HAP-1 (cell line): ENCODE results near the gene UBE2C.

Experiments
- DNase-seq, 2 experiments: peaks; one replicate each; pipeline ENCODE4 v3.0.0-alpha.2; 2016 to 2020; ENCODE audit warnings: low spot score in 2 of 2
- H3K27me3 ChIP-seq: fragments of 250-450 bp; sonication (Bioruptor Pico); 2 replicates; pipeline ENCODE4 v1.5.1; 2020; ENCODE audit warnings: low read depth, mild to moderate bottlenecking, moderate library complexity
- H3K36me3 ChIP-seq: fragments of 250-450 bp; sonication (Bioruptor Pico); replicated peaks from 2 replicates; pipeline ENCODE4 v1.5.1; 2020; ENCODE audit warnings: mild to moderate bottlenecking
- H3K4me1 ChIP-seq: fragments of 250-450 bp; sonication (Bioruptor Pico); 2 replicates; pipeline ENCODE4 v1.5.1; 2020; ENCODE audit warnings: mild to moderate bottlenecking
- H3K4me3 ChIP-seq: fragments of 250-450 bp; sonication (Bioruptor Pico); 2 replicates; pipeline ENCODE4 v1.5.1; 2020; ENCODE audit warnings: mild to moderate bottlenecking, moderate library complexity
- H3K9me3 ChIP-seq: fragments of 250-450 bp; sonication (Bioruptor Pico); 2 replicates; pipeline ENCODE4 v1.5.1; 2020; ENCODE audit warnings: mild to moderate bottlenecking, moderate library complexity
- in situ Hi-C: fragments of 300-500 bp; cut with MboI; formaldehyde crosslinking; loops from 3 replicates; pipeline ENCODE4 v1.14.3; 2020; ENCODE audit warnings: low sequenced_read_pairs, inconsistent platforms, mixed read lengths

The UBE2C gene

DNA sequence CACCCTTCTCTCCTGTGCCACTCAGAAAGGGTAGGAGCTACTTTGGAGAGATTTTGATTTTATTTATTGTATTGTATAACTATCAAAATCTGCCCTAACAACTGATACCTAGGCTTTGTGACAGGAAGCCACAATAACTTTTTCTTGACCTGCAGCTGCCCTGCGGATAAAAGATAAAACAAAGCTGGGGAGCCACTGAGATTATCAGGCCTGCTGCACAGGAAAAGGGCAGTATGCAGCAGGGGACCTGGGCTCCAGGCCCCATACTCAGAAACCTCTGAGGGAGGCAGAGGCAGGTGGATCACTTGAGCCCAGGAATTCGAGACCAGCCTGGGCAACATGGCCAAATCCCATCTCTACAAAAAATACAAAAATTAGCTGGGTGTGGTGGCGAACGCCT, 20.2 kb downstream of the UBE2C start:
- in situ Hi-C loops, result no loop called here
- Histone ChIP-seq H3K36me3 (no peaks in the 10 kb centered on the region), H3K9me3 (no peaks in the 10 kb centered on the region), H3K4me3 (no peak overlapping the region), H3K4me1 (peaks cover 16% of the 10 kb centered on the region), H3K27me3 (no peaks in the 10 kb centered on the region)
- no peak for DNase-seq

DNA sequence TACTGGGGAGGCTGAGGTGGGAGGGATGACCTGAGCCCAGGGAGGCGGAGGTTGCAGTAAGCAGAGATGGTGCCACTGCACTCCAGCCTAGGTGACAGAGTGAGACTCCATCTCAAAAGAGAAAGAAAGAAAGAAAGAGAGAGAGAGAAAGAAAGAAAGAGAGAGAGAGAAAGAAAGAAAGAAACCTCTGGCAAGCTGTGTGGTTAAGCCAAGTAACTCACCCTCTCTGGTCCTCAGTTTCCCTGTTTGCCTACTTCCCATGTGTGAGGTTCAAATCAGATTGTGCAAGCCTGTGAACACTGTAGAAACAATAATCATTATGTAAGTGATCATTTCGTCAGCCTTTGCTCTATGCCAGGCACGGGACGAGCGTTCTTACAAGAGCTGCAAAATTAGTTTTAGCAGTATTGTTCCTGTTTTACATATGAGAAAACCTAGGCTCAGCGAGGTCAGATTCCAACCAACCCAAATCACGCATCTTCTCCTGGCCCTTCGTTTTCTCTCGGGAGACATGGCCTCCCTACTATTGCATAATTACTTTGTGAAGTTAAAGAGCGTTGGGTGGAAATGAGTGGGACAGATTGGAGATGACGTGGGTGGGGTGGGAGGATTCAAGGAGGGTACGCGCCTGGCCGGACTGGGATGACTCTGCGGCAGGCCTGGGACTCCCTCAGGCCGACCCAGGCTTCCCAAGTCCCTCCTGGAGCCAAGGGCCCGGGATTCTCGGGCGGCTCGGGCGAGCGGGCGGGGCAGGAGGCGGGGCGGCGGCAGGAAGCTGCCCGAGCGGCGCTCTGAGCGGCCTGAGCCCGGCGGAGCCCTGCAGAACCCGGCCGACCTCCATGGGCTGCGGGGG, 20.8 kb downstream of the UBE2C start, which contains the start of gene SNX21:
Gene SNX21 (plus strand): TSS at position 770 of the 853 bp plus-strand sequence. CDS start 121 bp downstream, outside the sequence.
- Histone ChIP-seq H3K9me3 (no peaks in the 10 kb centered on the region), H3K4me1 (peaks cover 16% of the 10 kb centered on the region), H3K27me3 (no peaks in the 10 kb centered on the region), H3K36me3 (no peaks in the 10 kb centered on the region), H3K4me3 (peak within 1 kb of the TSS; percentile 51)
- peak; percentile 64 to 90 for DNase-seq
- in situ Hi-C loops, result no loop called here

DNA sequence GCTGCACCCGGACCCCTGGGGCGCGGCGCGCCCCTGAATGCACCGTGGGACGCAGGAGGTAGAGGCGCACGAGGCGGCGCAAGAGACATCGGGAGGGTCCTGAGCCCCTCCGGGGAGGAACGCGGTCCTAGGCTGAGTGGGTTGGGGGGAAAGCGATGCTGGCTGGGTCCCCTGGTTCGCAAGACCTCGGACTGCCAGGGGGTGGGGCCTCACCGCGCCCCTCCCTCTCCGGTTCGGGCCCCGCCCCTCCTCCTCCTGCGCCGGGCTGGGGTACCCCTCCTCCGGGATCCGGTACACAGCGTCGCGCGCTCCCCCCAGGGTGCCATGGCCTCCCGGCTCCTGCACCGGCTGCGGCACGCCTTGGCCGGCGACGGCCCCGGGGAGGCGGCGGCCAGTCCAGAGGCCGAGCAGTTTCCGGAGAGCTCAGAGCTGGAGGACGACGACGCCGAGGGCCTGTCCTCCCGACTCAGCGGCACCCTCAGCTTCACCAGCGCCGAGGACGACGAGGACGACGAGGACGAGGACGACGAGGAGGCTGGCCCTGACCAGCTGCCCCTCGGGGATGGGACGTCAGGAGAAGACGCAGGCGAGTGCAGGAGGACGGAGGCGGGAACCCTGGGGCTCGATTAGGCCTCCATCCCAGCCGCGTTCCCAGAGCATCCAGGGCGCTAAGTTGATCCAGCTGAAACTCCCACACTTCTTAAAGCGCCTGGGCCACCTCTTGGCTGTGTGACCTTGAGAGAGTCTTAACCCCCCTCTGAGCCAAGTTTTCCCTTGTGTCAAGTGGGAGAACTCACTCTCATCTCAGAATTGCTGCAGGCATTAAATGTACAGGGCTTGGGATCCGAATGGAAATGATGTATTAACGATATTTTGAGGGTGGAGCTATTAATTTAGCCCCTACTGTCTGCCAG, 21.7 kb downstream of the UBE2C start:
- Histone ChIP-seq H3K9me3 (no peaks in the 10 kb centered on the region), H3K4me3 (peak overlapping the region; percentile 51), H3K4me1 (peaks cover 16% of the 10 kb centered on the region), H3K36me3 (no peaks in the 10 kb centered on the region), H3K27me3 (no peaks in the 10 kb centered on the region)
- peak; percentile 60 to 78 for DNase-seq
- in situ Hi-C loops, result no loop called here

GRCh38 chr20:45834797-45835161, 22.3 kb downstream of the UBE2C start:
- H3K27me3 ChIP-seq, result no peaks in the 10 kb centered on the region
- no peak for DNase-seq
- H3K36me3 ChIP-seq, result no peaks in the 10 kb centered on the region; the same call in 1 of the 2 replicates
- peaks cover 16% of the 10 kb centered on the region for H3K4me1 ChIP-seq
- peak overlapping the region; percentile 51 for H3K4me3 ChIP-seq
- in situ Hi-C loops, result no loop called here
- no peaks in the 10 kb centered on the region for H3K9me3 ChIP-seq

DNA sequence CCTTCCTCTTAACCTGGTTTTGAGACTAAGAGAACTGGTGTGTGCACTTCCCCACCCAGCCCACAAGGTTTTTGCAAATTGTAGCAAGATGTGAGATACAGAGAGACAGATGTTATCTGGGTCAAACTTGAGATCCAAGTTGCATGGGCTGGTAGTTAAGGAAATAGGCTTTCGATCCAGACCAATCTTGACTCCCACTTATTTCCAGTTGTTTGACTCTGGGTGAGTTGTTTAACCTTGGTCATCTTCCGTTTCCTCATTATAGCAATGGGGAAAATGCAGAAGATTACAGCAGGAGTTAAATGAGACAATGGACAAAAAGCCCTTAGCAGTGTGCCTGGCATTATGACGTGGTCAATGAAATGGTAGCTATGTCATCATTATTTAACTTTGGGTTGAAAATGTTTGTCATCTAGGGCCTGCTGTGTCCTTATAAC, 22.9 kb downstream of the UBE2C start:
- no peaks in the 10 kb centered on the region for H3K9me3 ChIP-seq
- in situ Hi-C loops, result no loop called here
- DNase-seq, result no peak
- H3K27me3 ChIP-seq, result no peaks in the 10 kb centered on the region
- H3K4me1 ChIP-seq, result peaks cover 15% of the 10 kb centered on the region
- H3K4me3 ChIP-seq, result no peak overlapping the region
- H3K36me3 ChIP-seq, result no peaks in the 10 kb centered on the region; the same call in 1 of the 2 replicates

DNA sequence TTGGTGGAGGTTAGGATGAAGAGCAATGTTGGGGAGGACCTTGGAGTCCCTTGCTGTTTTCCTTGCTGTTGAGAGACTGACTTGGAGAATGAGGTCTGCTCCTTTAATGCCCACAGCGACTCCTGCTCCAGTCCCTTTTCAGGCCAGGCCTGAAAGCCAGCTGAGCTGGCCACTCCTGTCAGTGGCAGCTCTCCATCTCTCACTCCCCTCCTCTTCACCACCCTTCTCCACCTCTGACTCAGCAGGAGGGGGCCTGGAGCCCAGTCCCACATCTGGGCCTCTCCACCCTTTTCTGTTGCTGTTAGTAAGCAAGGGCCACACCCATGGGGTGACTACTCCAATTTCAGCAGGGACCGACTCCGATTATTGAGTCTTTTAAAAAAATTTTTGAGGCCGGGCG, 23.4 kb downstream of the UBE2C start:
- Histone ChIP-seq H3K4me3 (no peak overlapping the region), H3K36me3 (no peaks in the 10 kb centered on the region; the same call in 1 of the 2 replicates), H3K4me1 (peaks cover 12% of the 10 kb centered on the region), H3K27me3 (no peaks in the 10 kb centered on the region), H3K9me3 (no peaks in the 10 kb centered on the region)
- DNase-seq, result no peak
- in situ Hi-C loops, result no loop called here

- H3K27me3 ChIP-seq, result no peaks in the 10 kb centered on the region
- in situ Hi-C loops, result no loop called here
- peaks cover 5% of the 10 kb centered on the region; the same call in 1 of the 2 replicates for H3K36me3 ChIP-seq
- H3K4me1 ChIP-seq, result peaks cover 12% of the 10 kb centered on the region
- H3K9me3 ChIP-seq, result no peaks in the 10 kb centered on the region
- DNase-seq, result no peak
- no peak overlapping the region for H3K4me3 ChIP-seq
Observed at GRCh38 chr20:45836841-45837240, 24.4 kb downstream of the UBE2C start.

DNA sequence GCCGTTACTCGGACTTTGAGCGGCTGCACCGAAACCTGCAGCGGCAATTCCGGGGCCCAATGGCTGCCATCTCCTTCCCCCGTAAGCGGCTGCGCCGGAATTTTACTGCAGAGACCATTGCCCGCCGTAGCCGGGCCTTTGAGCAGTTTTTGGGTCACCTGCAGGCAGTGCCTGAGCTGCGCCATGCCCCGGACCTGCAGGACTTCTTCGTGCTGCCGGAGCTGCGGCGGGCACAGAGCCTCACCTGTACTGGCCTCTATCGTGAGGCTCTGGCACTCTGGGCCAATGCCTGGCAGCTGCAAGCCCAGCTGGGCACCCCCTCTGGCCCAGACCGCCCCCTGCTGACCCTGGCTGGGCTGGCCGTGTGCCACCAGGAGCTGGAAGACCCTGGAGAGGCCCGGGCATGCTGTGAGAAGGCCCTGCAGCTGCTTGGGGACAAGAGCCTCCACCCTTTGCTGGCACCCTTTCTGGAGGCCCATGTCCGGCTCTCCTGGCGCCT, 28.3 kb downstream of the UBE2C start:
- DNase-seq, result no peak
- Histone ChIP-seq H3K4me3 (no peak overlapping the region), H3K4me1 (peaks cover 8% of the 10 kb centered on the region), H3K9me3 (no peaks in the 10 kb centered on the region), H3K36me3 (peaks cover 34% of the 10 kb centered on the region), H3K27me3 (no peaks in the 10 kb centered on the region)
- in situ Hi-C loops, result no loop called here

- Histone ChIP-seq H3K27me3 (no peaks in the 10 kb centered on the region), H3K36me3 (peaks cover 42% of the 10 kb centered on the region), H3K4me3 (no peak overlapping the region), H3K4me1 (peaks cover 8% of the 10 kb centered on the region), H3K9me3 (no peaks in the 10 kb centered on the region)
- DNase-seq, result no peak
- in situ Hi-C loops, result no loop called here
Observed at GRCh38 chr20:45841407-45842129, 29.1 kb downstream of the UBE2C start.

- H3K4me1 ChIP-seq, result peaks cover 1% of the 10 kb centered on the region; the same call in 1 of the 2 replicates
- DNase-seq, result no peak
- in situ Hi-C loops, result no loop called here
- H3K36me3 ChIP-seq, result peaks cover 42% of the 10 kb centered on the region
- H3K27me3 ChIP-seq, result no peaks in the 10 kb centered on the region
- no peaks in the 10 kb centered on the region for H3K9me3 ChIP-seq
- H3K4me3 ChIP-seq, result no peak overlapping the region
Observed at GRCh38 chr20:45842169-45842812, 29.8 kb downstream of the UBE2C start.

- Histone ChIP-seq H3K36me3 (peaks cover 47% of the 10 kb centered on the region), H3K4me3 (no peak overlapping the region), H3K27me3 (no peaks in the 10 kb centered on the region), H3K4me1 (no peaks in the 10 kb centered on the region), H3K9me3 (no peaks in the 10 kb centered on the region)
- in situ Hi-C loops, result no loop called here
- no peak for DNase-seq
Observed at GRCh38 chr20:45843506-45843905, 31.1 kb downstream of the UBE2C start.

GRCh38 chr20:45845452-45845851, 33.0 kb downstream of the UBE2C start:
- DNase-seq, result no peak
- in situ Hi-C loops, result no loop called here
- no peaks in the 10 kb centered on the region for H3K9me3 ChIP-seq
- H3K4me1 ChIP-seq, result no peaks in the 10 kb centered on the region
- no peak overlapping the region for H3K4me3 ChIP-seq
- H3K27me3 ChIP-seq, result no peaks in the 10 kb centered on the region
- peaks cover 49% of the 10 kb centered on the region for H3K36me3 ChIP-seq

- no peaks in the 10 kb centered on the region for H3K4me1 ChIP-seq
- H3K4me3 ChIP-seq, result no peak overlapping the region
- peaks cover 36% of the 10 kb centered on the region for H3K36me3 ChIP-seq
- DNase-seq, result no peak
- in situ Hi-C loops, result no loop called here
- H3K9me3 ChIP-seq, result no peaks in the 10 kb centered on the region
- H3K27me3 ChIP-seq, result no peaks in the 10 kb centered on the region
Observed at GRCh38 chr20:45848421-45848820, 36.0 kb downstream of the UBE2C start.
